HepG2 (cell line): Measurements from ENCODE around the gene IQCE. TPM values are rescaled to one million over a fixed set of nuclear protein-coding genes. Genes with fewer than 3 reads are reported as not detected.

ENCODE experiments used
- DRAP1 ChIP-seq: IDR thresholded peaks from 2 replicates; pipeline ENCODE4 v1.6.1; 2016; ENCODE audit warnings: missing genetic modification reagents, missing compliant biosample characterization
- ELF3 ChIP-seq: IDR thresholded peaks from 2 replicates; pipeline ENCODE4 v1.6.1; 2016; ENCODE audit warnings: missing genetic modification reagents, missing compliant biosample characterization
- ETV6 ChIP-seq: sonication (generic); formaldehyde crosslinking; conservative IDR thresholded peaks from 2 replicates; pipeline ENCODE4 v1.4.0; 2020; ENCODE audit warnings: missing genetic modification reagents
- JDP2 ChIP-seq: sonication (generic); formaldehyde crosslinking; IDR thresholded peaks from 2 replicates; pipeline ENCODE4 v1.8.1; 2022; ENCODE audit warnings: missing genetic modification reagents, borderline replicate concordance
- PBX3 ChIP-seq: sonication (generic); formaldehyde crosslinking; IDR thresholded peaks from 2 replicates; pipeline ENCODE4 v1.8.1; 2023; ENCODE audit warnings: missing genetic modification reagents, inconsistent platforms, borderline replicate concordance
- RBM39 ChIP-seq: fragments of 200-400 bp; formaldehyde crosslinking; IDR thresholded peaks from one replicate; pipeline ENCODE4 v1.6.1; 2018; ENCODE audit warnings: antibody characterized with exemption, mild to moderate bottlenecking, low read depth, low read length; ENCODE audit not compliant: poor library complexity, severe bottlenecking
- SMYD3 ChIP-seq: sonication (generic); formaldehyde crosslinking; IDR thresholded peaks from 2 replicates; pipeline ENCODE4 v1.8.1; 2023; ENCODE audit warnings: mild to moderate bottlenecking, missing genetic modification reagents
- TEAD3 ChIP-seq: optimal IDR thresholded peaks from 2 replicates; pipeline ENCODE3; 2016; ENCODE audit warnings: borderline replicate concordance
- ZBTB4 ChIP-seq: sonication (generic); formaldehyde crosslinking; IDR thresholded peaks from 2 replicates; pipeline ENCODE4 v1.4.0; 2020; ENCODE audit warnings: missing genetic modification reagents, mild to moderate bottlenecking, borderline replicate concordance
- ZBTB8A ChIP-seq: sonication (generic); formaldehyde crosslinking; IDR thresholded peaks from 2 replicates; pipeline ENCODE4 v1.4.0; 2020; ENCODE audit warnings: mild to moderate bottlenecking, low read depth, missing genetic modification reagents, borderline replicate concordance
- ZHX2 ChIP-seq, 2 experiments: sonication (generic) in 1 of 2; formaldehyde crosslinking in 1 of 2; IDR thresholded peaks; 2 replicates each; pipeline versions ENCODE4 v1.6.1 to v1.9.0; 2014 to 2022; ENCODE audit warnings: antibody characterized with exemption in 1 of 2, borderline replicate concordance in 1 of 2, inconsistent platforms in 1 of 2, low read depth in 1 of 2, missing genetic modification reagents in 1 of 2
- ZNF709 ChIP-seq: sonication (generic); formaldehyde crosslinking; IDR thresholded peaks from 2 replicates; pipeline ENCODE4 v1.5.0; 2020; ENCODE audit warnings: mild to moderate bottlenecking, missing genetic modification reagents
- ZNF761 ChIP-seq: sonication (generic); formaldehyde crosslinking; conservative IDR thresholded peaks from 2 replicates; pipeline ENCODE4 v1.4.0; 2020; ENCODE audit warnings: mild to moderate bottlenecking, missing genetic modification reagents
- ZNF781 ChIP-seq: sonication (generic); formaldehyde crosslinking; IDR thresholded peaks from 2 replicates; pipeline ENCODE4 v1.5.1; 2020; ENCODE audit warnings: borderline replicate concordance, mild to moderate bottlenecking, missing genetic modification reagents; ENCODE audit errors: not compliant biosample characterization
- polyA plus RNA-seq, 8 experiments: library from polyadenylated mRNA; depleted of rRNA in 3 of 8; stranded (reverse) in 7 of 8; unstranded in 1 of 8; fragments of >200 nt; fragmentation: Illumina TruSeq in 4 of 8; extraction: Trizol in 4 of 8; gene quantifications; 2 replicates each; pipeline versions ENCODE4 v1.2.1 to v1.2.3, GENCODE V29; 2011 to 2016; ENCODE audit warnings: low read depth in 4 of 8, missing spikeins in 1 of 8, mixed read lengths in 1 of 8; ENCODE audit not compliant: insufficient read depth in 1 of 8
- total RNA-seq, 5 experiments: library from RNA; depleted of rRNA; stranded (reverse); fragments of >200 nt; fragmentation: Illumina TruSeq; extraction: Trizol; gene quantifications; 2 replicates each; pipeline ENCODE4 v1.2.3, GENCODE V29; 2016; ENCODE audit warnings: low read depth in 1 of 5
- TF ChIP-seq, protein P1 (sequence below): sonication (generic); formaldehyde crosslinking; IDR thresholded peaks from 2 replicates; pipeline ENCODE4 v1.5.1; 2020; ENCODE audit warnings: missing genetic modification reagents, mild to moderate bottlenecking, borderline replicate concordance

IQCE gene
- total and polyA plus RNA-seq, 2 of the 13 experiments (the other 11 are each of a cell fraction or from before 2014, with no cell fraction given) = 1.5 to 2.5 TPM

DNA sequence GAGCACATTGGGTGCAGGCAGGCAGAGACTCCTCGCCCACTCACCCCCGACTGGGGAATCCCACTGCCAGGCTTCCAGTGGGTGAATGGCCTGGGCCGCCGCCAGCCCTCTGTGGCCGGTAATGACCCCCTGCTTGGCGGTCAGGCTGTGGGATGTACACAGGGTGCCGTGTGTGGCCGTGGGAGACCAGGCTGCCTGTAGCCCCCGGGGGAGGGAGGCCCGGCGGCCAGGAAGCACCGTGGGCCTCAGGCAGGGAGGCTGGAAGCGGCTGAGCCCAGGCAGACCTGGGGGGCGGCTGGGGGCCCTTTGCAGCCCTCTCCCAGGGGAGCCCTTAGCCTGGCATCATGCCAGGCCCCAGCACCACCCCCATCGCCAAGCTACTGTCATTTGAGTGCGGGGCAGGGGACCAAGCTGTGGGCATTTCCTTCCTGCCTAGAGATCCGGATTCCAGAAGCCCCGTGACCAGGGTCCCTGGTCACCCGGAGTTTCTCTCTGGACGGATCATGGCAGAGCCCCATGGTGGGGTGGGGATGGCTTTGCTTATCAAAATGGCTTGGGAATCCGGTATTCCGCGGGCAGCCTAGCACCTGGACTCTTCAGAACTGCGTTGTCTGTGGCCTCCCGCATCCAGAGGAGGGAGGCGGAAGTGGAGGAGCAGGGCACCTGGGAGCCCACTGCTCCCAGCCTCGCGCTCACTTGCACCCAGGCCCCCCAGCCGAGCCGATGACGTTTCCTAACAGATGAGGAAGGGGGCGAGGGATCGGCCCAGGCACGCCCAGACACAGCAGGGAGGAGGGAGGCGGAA is 74.2 kb downstream of the IQCE start (continued):
- peak; percentile 19 for TF ChIP-seq TEAD3 (CRISPR knock-in tag)
- TF ChIP-seq ETV6 (CRISPR knock-in tag) = no peak
- no peak for TF ChIP-seq JDP2 (CRISPR knock-in tag)
- TF ChIP-seq, protein P1, sequence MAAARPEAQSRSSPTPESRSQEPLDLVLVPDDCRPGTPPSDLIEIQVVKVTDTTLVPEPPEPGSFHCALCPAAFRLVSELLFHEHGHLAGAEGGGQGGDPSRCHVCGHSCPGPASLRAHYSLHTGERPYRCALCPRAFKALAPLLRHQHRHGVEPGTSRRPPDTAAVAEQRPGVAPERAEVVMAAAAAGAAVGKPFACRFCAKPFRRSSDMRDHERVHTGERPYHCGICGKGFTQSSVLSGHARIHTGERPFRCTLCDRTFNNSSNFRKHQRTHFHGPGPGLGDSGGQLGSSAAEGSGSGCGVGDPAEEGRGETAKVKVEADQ (CRISPR knock-in tag) = 0 out of 2 replicates have a peak, but pooled peaks have one; percentile 10
- TF ChIP-seq RBM39 = peak; percentile 64
- TF ChIP-seq ZBTB8A (CRISPR knock-in tag) = no peak
- TF ChIP-seq SMYD3 (CRISPR knock-in tag) = no peak
- no peak for TF ChIP-seq ZNF761 (CRISPR knock-in tag)
- TF ChIP-seq ZNF709 (CRISPR knock-in tag) = peak; percentile 55; the same call in 1 of the 2 replicates
- TF ChIP-seq ZNF781 (CRISPR knock-in tag) = no peak
- peak; percentile 58; the same call in 1 of the 2 replicates for TF ChIP-seq PBX3 (CRISPR knock-in tag)
- TF ChIP-seq ZHX2 (IDR thresholded peaks at IDR 0.05; ENCODE audit: low read depth) = no peak
- TF ChIP-seq ZHX2 (CRISPR knock-in tag; IDR thresholded peaks at IDR 0.05; ENCODE audit: borderline replicate concordance) = no peak
- peak; percentile 49 for TF ChIP-seq ELF3 (CRISPR knock-in tag)
- TF ChIP-seq ZBTB4 = 0 out of 2 replicates have a peak, but pooled peaks have one; percentile 27
- peak; percentile 60; the same call in 1 of the 2 replicates for TF ChIP-seq DRAP1 (CRISPR knock-in tag)
